Measurements from ENCODE around the gene PALLD.

DNA sequence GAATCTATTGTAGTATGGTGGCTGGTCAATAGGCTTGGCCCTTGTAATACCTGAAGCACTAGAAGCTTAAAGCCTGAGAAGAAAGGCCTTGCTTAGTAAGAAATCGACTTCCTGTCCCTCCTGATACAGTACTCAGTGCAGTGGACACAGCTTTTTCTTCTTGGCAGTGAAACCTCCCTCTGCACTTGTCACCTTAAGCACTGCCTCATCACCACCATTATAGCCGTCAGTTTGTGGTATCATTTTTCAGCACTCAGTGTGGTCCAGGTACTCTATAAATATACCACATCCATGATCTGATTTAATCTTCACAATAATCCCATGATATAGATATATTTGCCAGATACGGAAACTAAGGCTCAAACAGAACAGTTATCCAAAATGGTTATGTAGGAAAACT is 75.2 kb downstream of the PALLD start:
- TF ChIP-seq CTCF (IDR thresholded peaks at IDR 0.05; ENCODE audit: low read length) (no peak), EZH2 (IDR thresholded peaks at IDR 0.05; ENCODE audit: borderline replicate concordance, low read length) (no peak)
